Measurements from ENCODE around the gene TBX10.
"Not testable (repeated sequence)": the region's sequence is repeated elsewhere in the genome, so short reads cannot be mapped to it uniquely, and the experiment has no call there.

The TBX10 gene

GRCh38 chr11:67596753-67597300 lies 42.7 kb downstream of the TBX10 start:
- DNase-seq: no peak

GRCh38 chr11:67594480-67594879 lies 45.1 kb downstream of the TBX10 start:
- no peak for DNase-seq

- no peak for DNase-seq
These were observed 46.0 kb downstream of the TBX10 start for GRCh38 chr11:67593565-67593905.

GRCh38 chr11:67592880-67593564 lies 46.5 kb downstream of the TBX10 start:
- DNase-seq: no peak

- not testable (repeated sequence) for DNase-seq
These were observed 50.6 kb downstream of the TBX10 start for GRCh38 chr11:67588899-67589415.

- no peak for DNase-seq
These were observed 51.4 kb downstream of the TBX10 start for GRCh38 chr11:67588136-67588503.

GRCh38 chr11:67586568-67587250 lies 52.9 kb downstream of the TBX10 start:
- DNase-seq: no peak

GRCh38 chr11:67585911-67586310 lies 53.7 kb downstream of the TBX10 start:
- DNase-seq: no peak

- DNase-seq: no peak
These were observed 54.4 kb downstream of the TBX10 start for GRCh38 chr11:67584881-67585873.

GRCh38 chr11:67584205-67584880 lies 55.2 kb downstream of the TBX10 start:
- DNase-seq: peak; percentile 22

- peak; percentile 45 for DNase-seq
These were observed 56.0 kb downstream of the TBX10 start, which contains the start of gene GSTP1 for GRCh38 chr11:67583247-67584204. TSS of gene GSTP1 (plus strand) at chr11:67583812. CDS start at chr11:67583844, 32 bp downstream.

GRCh38 chr11:67582011-67582410 lies 57.6 kb downstream of the TBX10 start:
- no peak for DNase-seq

- DNase-seq: peak; percentile 10
These were observed 58.1 kb downstream of the TBX10 start for GRCh38 chr11:67581469-67581868.

Measured in NCI-H1417 treated with DMSO at 0.1 percent for 48 hours (cell line).